HL-60 (cell line): ENCODE measurements around the gene ASTN2.

Source experiments
- CTCF ChIP-seq: IDR thresholded peaks from one replicate; pipeline ENCODE4 v1.5.1; 2011; ENCODE audit warnings: low read length, control low read depth, inconsistent platforms; ENCODE audit not compliant: insufficient read depth
- GABPA ChIP-seq: IDR thresholded peaks from 2 replicates; pipeline ENCODE4 v1.6.1; 2012; ENCODE audit warnings: low read depth
- POLR2AphosphoS5 ChIP-seq: IDR thresholded peaks from 2 replicates; pipeline ENCODE4 v1.6.1; 2012; ENCODE audit warnings: low read depth
- REST ChIP-seq: IDR thresholded peaks from 2 replicates; pipeline ENCODE4 v1.6.1; 2012; ENCODE audit warnings: low read depth; ENCODE audit not compliant: insufficient replicate concordance
- SPI1 ChIP-seq: IDR thresholded peaks from 2 replicates; pipeline ENCODE4 v1.6.1; 2012; ENCODE audit warnings: low read depth, mild to moderate bottlenecking, borderline replicate concordance

- TF ChIP-seq CTCF, result no peak
- no peak for TF ChIP-seq POLR2AphosphoS5
- no peak for TF ChIP-seq GABPA
- no peak for TF ChIP-seq SPI1
- no peak for TF ChIP-seq REST
Measured at GRCh38 chr9:116504081-116504480, 910.8 kb downstream of the ASTN2 start.
